Right lobe of liver (tissue), 6 donors: Measurements from ENCODE around the gene ARMC9. TPM values are rescaled to one million over a fixed set of nuclear protein-coding genes. Genes with fewer than 3 reads are reported as not detected.
A peak's percentile ranks its signal among the peaks of the same experiment; 100 is the strongest.

ENCODE experiments used
- ATAC-seq, 4 donors: fragments of 200-7000 bp; cut with Tn5 transposase; one replicate each; pipeline ENCODE4 v1.9.1; 2020; ENCODE audit warnings: mild to moderate bottlenecking in 4 of 4, moderate library complexity in 4 of 4
- DNase-seq, 3 donors: peaks; one replicate each; pipeline ENCODE4 v3.0.0-alpha.2; 2020
- H3K27ac ChIP-seq, 3 donors: fragments of 200-600 bp; one replicate each; pipeline ENCODE4 v1.8.0; 2022
- H3K27me3 ChIP-seq, 2 donors: fragments of 200-600 bp; one replicate each; pipeline ENCODE4 v1.8.0; 2022
- H3K36me3 ChIP-seq, 4 donors: fragments of 200-600 bp; sonication (generic) in 1 of 4; one replicate each; pipeline versions ENCODE4 v1.5.1 to v1.8.0; 2017 to 2022; ENCODE audit warnings: control low read depth in 1 of 4
- H3K4me1 ChIP-seq, 4 donors: fragments of 200-600 bp; sonication (generic) in 1 of 4; one replicate each; pipeline versions ENCODE4 v1.5.1 to v1.8.0; 2017 to 2022; ENCODE audit warnings: control low read depth in 1 of 4
- H3K4me3 ChIP-seq, 3 donors: fragments of 200-600 bp; one replicate each; pipeline ENCODE4 v1.8.0; 2022
- H3K9me3 ChIP-seq, 4 donors: fragments of 200-600 bp; sonication (generic) in 1 of 4; one replicate each; pipeline versions ENCODE4 v1.5.1 to v1.8.0; 2017 to 2022; ENCODE audit warnings: control low read depth in 1 of 4
- POLR2A ChIP-seq: fragments of 450-650 bp; IDR thresholded peaks from one replicate; pipeline ENCODE4 v1.6.1; 2017; ENCODE audit warnings: antibody characterized with exemption, mild to moderate bottlenecking
- WGBS: methylation state at CpG from one replicate; pipeline ENCODE4 v1.1.6; 2018; ENCODE audit warnings: low coverage, low lambda C conversion rate; ENCODE audit not compliant: insufficient coverage; ENCODE audit errors: missing lambda C conversion rate; 5-methylcytosine and 5-hydroxymethylcytosine counted together
- intact Hi-C, 2 donors: fragments of 100-400 bp; cut with DNase I; formaldehyde crosslinking; loops; one replicate each; pipeline versions ENCODE4 v1.11.2 to v1.14.1; 2022
- total RNA-seq, 6 experiments: library from RNA; depleted of rRNA in 2 of 6; stranded (reverse); fragments of >200 nt in 2 of 6; fragmentation: NEBNext Ultra II Directional in 3 of 6; extraction: Animal tissue kit (Norgen Biotek cat#: 25700) in 3 of 6; gene quantifications; one replicate each; pipeline versions ENCODE4 v1.1.0 to v1.2.4, GENCODE V29; 2016 to 2023
- TF ChIP-seq, protein P1 (sequence below), 4 donors: fragments of 200-600 bp in 3 of 4; fragments of 450-650 bp in 1 of 4; IDR thresholded peaks; one replicate each; pipeline versions ENCODE4 v1.5.1 to v1.8.0; 2016 to 2022; ENCODE audit warnings: antibody characterized with exemption in 4 of 4, mild to moderate bottlenecking in 2 of 4
- donor health status: DM: no; HTN: yes; CAD: no.
- donor health status: DM: no; HTN: no; CAD: no.
- donor health status: DM: no; HTN: no; CAD: no.
- donor health status: DM: no; HTN: yes; CAD: no.
- donor health status: DM: no; HTN: yes; CAD: no.

ARMC9 gene
- total RNA-seq, 6 experiments from 2014 or later: 1.5 to 7.7 (median 2.4) TPM

GRCh38 chr2:231357931-231358330, 159.5 kb downstream of the ARMC9 start:
- Histone ChIP-seq H3K4me1 (no peaks in the 10 kb centered on the region), H3K27me3 (no peaks in the 10 kb centered on the region), H3K27ac (no peak overlapping the region), H3K4me3 (no peak overlapping the region), H3K36me3 (no peaks in the 10 kb centered on the region), H3K9me3 (no peaks in the 10 kb centered on the region)
- DNase-seq (no peak), ATAC-seq (no peak)
- intact Hi-C loops: no loop called here
- TF ChIP-seq POLR2A: no peak
- TF ChIP-seq, protein P1, sequence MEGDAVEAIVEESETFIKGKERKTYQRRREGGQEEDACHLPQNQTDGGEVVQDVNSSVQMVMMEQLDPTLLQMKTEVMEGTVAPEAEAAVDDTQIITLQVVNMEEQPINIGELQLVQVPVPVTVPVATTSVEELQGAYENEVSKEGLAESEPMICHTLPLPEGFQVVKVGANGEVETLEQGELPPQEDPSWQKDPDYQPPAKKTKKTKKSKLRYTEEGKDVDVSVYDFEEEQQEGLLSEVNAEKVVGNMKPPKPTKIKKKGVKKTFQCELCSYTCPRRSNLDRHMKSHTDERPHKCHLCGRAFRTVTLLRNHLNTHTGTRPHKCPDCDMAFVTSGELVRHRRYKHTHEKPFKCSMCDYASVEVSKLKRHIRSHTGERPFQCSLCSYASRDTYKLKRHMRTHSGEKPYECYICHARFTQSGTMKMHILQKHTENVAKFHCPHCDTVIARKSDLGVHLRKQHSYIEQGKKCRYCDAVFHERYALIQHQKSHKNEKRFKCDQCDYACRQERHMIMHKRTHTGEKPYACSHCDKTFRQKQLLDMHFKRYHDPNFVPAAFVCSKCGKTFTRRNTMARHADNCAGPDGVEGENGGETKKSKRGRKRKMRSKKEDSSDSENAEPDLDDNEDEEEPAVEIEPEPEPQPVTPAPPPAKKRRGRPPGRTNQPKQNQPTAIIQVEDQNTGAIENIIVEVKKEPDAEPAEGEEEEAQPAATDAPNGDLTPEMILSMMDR (IDR thresholded peaks at IDR 0.05): no peak
- 90% methylated on average over 4 of the region's 4 CpGs for WGBS

- H3K27ac ChIP-seq: no peak overlapping the region
- DNase-seq: no peak
These were observed 161.0 kb downstream of the ARMC9 start for GRCh38 chr2:231359441-231359840.

DNA sequence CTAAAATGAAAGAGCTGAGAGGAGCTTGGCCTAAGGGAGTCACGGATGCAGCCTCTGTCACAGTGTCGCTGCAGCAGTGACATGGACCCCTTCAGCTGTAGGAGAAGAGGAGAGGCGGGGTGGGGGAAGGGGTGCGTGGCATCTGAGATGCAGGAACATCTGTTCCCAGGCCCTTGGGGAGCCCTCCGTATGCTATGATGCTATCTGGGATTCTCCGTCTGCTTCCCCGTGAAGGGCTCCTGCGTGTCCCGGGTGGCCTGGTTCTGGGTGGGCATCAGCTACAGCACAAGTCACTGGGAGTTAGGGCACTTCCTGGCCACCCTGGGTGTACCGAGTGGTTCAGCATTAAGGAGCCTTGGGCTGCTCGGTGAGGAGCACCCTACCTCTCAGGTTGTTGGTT, 161.5 kb downstream of the ARMC9 start:
- ATAC-seq (no peak), DNase-seq (no peak)
- Histone ChIP-seq H3K36me3 (no peaks in the 10 kb centered on the region), H3K9me3 (no peaks in the 10 kb centered on the region), H3K4me1 (no peaks in the 10 kb centered on the region), H3K27me3 (no peaks in the 10 kb centered on the region), H3K4me3 (no peak overlapping the region), H3K27ac (no peak overlapping the region)
- intact Hi-C loops: no loop called here
- TF ChIP-seq POLR2A: no peak
- TF ChIP-seq, protein P1 (IDR thresholded peaks at IDR 0.05): no peak
- WGBS: no CpG with 5 or more reads among the region's 11 CpGs

More at GRCh38 chr2:231359441-231359840, 161.0 kb downstream of the ARMC9 start:
- intact Hi-C loops: no loop called here
- no peaks in the 10 kb centered on the region for H3K9me3 ChIP-seq
- H3K4me3 ChIP-seq: no peak overlapping the region
- WGBS: 79% methylated on average over 9 of the region's 10 CpGs
- no peaks in the 10 kb centered on the region for H3K36me3 ChIP-seq
- no peak for ATAC-seq
- H3K27me3 ChIP-seq: no peaks in the 10 kb centered on the region
- H3K4me1 ChIP-seq: no peaks in the 10 kb centered on the region
- no peak for TF ChIP-seq POLR2A
- TF ChIP-seq, protein P1 (IDR thresholded peaks at IDR 0.05): no peak

DNA sequence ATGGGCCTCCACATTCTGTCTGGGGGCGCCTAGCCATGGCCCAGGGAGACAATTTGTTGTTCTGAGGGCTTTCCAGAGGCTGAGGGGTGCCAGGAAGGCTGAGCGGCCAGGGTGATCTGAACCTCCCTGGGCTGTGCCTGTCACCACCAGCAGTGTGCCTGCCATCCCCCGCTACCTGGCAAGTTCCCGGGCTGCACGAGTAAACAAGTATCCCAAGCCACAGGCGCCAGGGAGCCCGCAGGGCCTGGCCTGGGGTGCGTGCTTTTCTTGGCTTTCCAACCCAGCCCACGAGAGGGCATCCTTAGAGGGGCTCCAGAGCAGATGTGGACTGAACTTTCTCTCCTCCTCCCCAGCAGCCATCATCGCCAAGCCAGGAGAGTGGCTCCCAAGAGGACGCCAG, 162.0 kb downstream of the ARMC9 start:
- intact Hi-C loops: no loop called here
- no peak overlapping the region for H3K27ac ChIP-seq
- WGBS: no CpG with 5 or more reads among the region's 11 CpGs
- ATAC-seq (no peak), DNase-seq (no peak)
- no peaks in the 10 kb centered on the region for H3K27me3 ChIP-seq
- TF ChIP-seq, protein P1 (IDR thresholded peaks at IDR 0.05): no peak
- no peak for TF ChIP-seq POLR2A
- H3K36me3 ChIP-seq: no peaks in the 10 kb centered on the region
- no peaks in the 10 kb centered on the region for H3K4me1 ChIP-seq
- no peaks in the 10 kb centered on the region for H3K9me3 ChIP-seq
- no peak overlapping the region for H3K4me3 ChIP-seq

- DNase-seq: no peak
- Histone ChIP-seq H3K4me1 (no peaks in the 10 kb centered on the region), H3K27me3 (no peaks in the 10 kb centered on the region), H3K9me3 (no peaks in the 10 kb centered on the region), H3K4me3 (no peak overlapping the region), H3K36me3 (no peaks in the 10 kb centered on the region), H3K27ac (no peak overlapping the region)
- ATAC-seq: peak; percentile 28 to 63 (median 50)
- 61% methylated on average over 5 of the region's 13 CpGs for WGBS
- intact Hi-C loops: no loop called here
- TF ChIP-seq POLR2A: no peak
- TF ChIP-seq, protein P1 (IDR thresholded peaks at IDR 0.05): no peak
These were observed 162.5 kb downstream of the ARMC9 start for GRCh38 chr2:231360881-231361371.
